HG03571 (cell line): ENCODE data around the gene SARS1.

Experiments
- ATAC-seq: cut with Tn5 transposase; IDR thresholded peaks from one replicate; pipeline ENCODE4 v1.9.1; 2021; ENCODE audit not compliant: unreplicated experiment

The SARS1 gene

DNA sequence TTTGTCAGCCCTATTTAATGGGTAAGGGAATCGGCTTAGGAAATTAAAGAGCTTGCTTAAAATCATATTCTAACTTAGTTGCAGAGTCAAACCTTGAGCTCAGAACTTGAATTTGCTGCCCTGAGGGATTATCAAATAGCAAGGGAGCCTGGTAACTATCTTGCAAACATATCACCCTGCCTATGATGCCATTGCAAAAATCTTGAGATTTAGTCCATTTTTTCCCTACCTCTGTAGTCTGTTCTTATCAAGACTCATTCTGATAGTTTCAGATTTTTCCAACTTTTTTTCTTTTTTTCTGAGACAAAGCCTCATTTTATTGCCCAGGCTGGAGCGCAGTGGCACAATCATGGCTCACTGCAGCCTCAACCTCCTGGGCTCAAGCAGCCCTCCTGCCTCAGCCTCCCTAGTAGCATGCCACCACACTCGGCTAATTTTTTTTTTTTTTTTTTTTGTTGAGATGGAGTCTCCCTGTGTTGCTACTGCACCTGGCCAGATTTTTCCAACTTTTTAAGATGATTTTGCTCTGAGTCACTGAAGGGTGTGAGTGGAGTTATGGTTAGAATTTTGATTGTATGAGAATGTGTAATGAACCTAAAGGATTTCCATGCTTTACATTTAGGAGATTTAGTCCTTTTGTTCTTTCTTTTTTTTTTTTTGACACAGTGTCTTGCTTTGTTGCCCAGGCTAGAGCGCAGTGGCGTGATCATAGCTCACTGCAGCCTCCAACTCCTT lies 12.2 kb downstream of the SARS1 start:
- no peak for ATAC-seq

DNA sequence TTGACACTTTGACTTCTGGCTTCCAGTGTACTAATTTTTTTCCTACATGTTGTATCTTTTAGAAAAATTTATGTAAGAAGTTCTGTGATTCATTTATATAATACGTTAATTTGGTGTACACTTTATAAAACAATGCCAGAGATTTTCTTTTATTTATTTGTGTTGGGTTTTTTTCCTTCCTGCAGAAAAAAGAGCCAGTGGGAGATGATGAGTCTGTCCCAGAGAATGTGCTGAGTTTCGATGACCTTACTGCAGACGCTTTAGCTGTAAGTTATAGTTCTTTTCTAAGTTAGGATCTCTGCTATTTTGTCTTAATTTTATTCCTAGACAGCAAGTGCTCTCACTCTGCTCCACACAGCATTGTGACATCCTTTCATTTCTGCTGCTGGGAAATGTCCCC lies 14.4 kb downstream of the SARS1 start:
- ATAC-seq, result no peak

DNA sequence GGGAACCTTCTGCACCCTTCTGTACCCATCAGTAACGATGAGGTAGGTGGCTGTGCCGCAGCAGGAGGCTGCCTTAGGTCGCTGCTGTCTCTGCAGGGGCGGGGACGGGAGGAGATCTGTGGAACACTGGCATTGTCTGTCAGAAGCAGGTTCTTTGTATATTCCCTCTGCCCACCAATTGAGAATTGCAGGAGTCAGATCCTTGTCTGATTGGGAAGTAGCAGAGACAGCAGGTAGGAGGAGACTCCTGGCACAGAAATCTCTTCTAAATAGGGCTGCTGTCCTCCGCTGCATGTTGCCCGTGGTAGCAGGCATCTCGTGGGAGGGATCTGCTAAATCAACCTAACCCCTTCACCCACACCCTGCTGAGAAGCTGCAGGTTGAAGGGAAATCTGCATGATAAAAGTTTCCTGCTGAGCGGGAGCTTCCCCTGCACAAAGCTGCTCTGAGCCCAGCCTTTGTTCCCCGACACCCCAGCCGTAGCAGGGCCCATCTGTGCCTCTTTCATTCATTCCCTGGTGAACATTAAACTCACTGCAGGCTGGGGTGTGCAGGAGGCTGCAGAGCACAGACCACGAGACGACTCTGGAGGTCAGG lies 15.9 kb downstream of the SARS1 start:
- ATAC-seq, result no peak

- ATAC-seq, result no peak
These were observed 17.3 kb downstream of the SARS1 start for GRCh38 chr1:109231066-109231465.

DNA sequence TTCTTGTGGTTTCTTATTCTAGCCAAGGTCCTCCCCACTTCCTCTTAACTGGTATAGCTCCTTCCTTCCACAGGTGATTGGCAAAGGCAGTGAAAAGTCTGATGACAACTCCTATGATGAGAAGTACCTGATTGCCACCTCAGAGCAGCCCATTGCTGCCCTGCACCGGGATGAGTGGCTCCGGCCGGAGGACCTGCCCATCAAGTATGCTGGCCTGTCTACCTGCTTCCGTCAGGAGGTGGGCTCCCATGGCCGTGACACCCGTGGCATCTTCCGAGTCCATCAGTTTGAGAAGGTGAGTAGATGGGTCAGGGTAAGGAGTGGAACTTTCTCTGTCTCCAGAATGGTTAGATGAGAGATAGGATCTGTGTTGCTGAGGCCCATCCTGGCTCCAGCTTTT lies 21.4 kb downstream of the SARS1 start:
- no peak for ATAC-seq

DNA sequence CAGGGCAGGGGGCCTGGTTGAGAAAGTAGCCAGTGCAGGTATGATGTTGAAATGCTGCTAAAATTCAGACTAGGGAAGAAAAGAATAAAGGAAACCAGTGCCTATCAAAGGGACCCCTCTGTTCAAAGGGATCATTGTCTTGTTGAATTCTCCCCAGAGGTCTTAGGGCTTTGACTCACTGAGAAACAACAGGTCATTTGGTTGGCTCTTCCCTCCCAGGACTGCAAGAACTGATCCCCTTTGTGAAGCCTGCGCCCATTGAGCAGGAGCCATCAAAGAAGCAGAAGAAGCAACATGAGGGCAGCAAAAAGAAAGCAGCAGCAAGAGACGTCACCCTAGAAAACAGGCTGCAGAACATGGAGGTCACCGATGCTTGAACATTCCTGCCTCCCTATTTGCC lies 23.8 kb downstream of the SARS1 start:
- no peak for ATAC-seq

GRCh38 chr1:109238382-109238781 lies 24.7 kb downstream of the SARS1 start:
- no peak for ATAC-seq

- ATAC-seq, result no peak
These were observed 25.3 kb downstream of the SARS1 start for GRCh38 chr1:109239047-109239408.

- no peak for ATAC-seq
These were observed 25.8 kb downstream of the SARS1 start for GRCh38 chr1:109239409-109240068.

DNA sequence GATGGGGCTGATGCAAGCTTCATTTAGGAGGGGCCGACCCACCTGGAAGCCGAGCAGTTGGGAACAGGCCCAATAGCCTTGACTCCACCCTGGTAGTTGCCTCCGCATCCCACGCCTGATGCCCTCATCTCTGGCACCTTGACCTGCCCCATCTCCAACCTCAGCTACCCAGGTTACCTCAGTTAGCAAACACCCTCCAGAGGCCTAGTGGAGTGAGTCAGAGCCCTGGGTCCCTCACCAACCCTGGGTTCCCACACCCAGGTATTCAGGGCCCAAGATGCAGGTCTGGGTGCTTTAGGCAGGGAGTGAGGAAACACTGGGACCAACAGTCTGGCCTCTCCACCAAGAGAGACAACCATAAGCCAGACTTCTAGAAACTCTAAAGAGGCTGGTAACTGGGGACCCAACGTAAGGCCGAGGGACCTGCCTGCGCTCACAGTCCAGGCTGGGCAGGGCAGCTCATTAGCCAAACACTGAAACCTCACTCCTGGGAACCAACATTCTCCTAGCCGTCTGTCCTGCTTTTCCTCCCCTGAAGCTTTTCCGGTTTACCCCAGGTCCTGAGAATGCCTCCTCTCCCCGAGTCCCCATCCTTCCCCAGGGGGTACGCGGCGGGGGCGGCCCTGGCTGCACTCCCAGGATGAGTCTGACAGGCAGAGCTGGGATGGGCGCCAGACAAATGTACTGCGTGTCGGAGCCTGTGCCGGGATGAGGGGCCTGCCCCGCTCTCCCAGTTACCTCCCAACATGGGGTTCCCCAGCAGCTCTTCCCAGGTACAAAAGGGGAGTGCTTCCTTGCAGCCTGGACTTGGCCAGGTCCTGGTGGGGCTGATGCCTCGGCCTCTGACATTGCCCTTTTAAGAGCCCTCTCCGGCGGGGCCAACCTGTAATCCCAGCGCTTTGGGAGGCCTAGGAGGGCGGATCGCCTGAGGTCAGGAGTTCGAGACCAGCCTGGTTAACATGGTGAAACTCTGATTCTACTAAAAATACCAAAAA lies 26.7 kb downstream of the SARS1 start:
- ATAC-seq, result no peak

DNA sequence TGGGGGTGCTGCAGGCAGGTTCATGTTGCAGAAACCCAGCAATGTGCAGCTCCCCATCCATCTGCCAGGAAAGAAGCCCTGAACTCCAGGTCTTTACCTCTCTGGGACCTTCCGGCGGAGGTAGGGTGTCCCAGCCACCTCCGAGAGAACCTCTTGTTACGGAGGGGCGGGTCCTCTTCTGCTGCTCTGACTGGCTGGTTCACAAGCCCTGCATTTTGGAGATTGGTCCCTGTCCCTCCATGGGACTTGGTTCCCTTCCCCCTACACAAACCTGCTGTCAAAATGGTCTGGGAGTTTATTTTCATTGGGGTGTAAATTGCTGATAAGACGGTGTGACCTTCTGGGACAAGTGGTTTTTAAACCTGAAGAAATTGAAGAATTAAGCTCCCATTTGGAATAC lies 27.6 kb downstream of the SARS1 start:
- no peak for ATAC-seq

GRCh38 chr1:109241841-109242345 lies 28.2 kb downstream of the SARS1 start:
- ATAC-seq, result no peak

DNA sequence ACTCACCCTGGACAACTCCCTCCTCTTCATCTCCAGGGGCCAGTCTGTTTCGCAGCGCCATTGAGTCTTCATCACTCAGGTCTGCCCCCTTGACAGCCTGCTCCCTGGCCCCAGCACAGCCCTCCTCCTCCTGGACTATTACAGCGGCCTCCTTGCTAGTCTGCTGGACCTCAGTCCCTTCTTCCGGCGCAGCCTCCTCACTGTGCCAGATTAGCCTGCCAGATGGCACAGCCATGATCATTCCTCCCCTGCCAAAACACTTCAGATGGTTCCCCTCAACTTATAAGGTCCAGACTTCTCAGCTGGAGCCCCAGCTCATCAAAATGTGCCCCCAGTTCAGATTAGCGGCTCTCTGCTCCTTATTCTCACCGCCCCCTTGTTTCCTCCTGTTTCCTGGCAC lies 28.7 kb downstream of the SARS1 start:
- ATAC-seq, result no peak

DNA sequence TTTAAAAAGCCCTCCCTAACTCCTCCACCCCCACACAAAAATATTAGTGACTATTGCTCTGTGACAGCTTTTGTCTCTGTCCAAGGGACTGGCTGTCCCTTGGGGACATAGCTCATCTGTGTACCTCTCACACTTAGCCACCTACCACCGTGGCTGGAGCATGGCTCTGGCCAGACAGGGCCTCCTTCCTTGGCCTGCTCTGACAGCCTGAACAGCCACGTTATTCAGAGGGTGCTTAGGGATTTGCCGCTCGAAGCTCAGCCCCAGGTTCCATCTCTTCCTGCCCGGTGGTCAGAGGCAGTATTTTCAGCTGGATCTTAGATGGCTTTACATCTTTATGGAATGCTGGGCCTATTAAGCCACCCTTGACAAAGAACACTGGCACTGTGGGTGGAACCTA lies 29.5 kb downstream of the SARS1 start:
- no peak for ATAC-seq

DNA sequence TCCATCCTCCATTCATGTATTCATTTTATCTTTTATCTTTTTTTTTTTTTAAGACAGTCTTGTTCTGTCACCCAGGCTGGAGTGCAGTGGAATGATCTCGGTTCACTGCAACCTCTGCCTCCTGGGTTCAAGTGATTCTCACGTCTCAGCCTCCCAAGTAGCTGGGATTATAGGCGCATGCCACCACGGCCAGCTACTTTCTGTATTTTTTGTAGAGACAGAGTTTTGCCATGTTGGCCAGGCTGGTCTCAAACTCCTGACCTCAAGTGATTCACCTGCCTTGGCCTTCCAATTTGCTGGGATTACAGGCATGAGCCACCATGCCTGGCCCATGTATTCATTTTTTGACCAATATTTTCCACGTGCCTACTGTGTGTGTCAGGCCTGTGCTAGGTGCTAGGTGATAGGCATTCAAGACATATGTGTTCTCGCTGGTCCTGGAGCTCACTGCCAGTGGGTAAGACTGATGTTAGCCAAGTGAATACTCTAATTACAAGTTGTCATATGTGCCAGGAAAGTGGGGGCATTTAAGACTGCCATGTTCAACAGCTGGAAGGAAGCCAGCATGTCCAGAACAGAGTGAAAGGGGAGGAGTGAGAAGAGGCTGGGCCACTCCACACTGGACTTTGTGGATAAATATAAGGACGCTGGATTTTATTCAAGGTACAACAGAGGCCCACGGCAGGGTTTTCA lies 30.3 kb downstream of the SARS1 start:
- no peak for ATAC-seq

- no peak for ATAC-seq
These were observed 32.4 kb downstream of the SARS1 start for GRCh38 chr1:109246141-109246551.

- ATAC-seq, result no peak
These were observed 34.0 kb downstream of the SARS1 start for GRCh38 chr1:109247401-109248365.

GRCh38 chr1:109248444-109248796 lies 34.7 kb downstream of the SARS1 start:
- ATAC-seq, result no peak
